ENCODE measurements around the gene GREB1L.

GRCh38 chr18:21257386-21257785 is 15.4 kb downstream of the GREB1L start:
- no peak for TF ChIP-seq ZNF274 (IDR thresholded peaks at IDR 0.05; ENCODE audit: low read depth, low read length)
- TF ChIP-seq YY1 (IDR thresholded peaks at IDR 0.05; ENCODE audit: insufficient read depth, insufficient read length), result no peak
- no peak for TF ChIP-seq SUZ12 (IDR thresholded peaks at IDR 0.05; ENCODE audit: extremely low read depth, insufficient read depth, insufficient read length)
